GM18508 (cell line): ENCODE results near the gene CDK9.

Experiments used
- ATAC-seq: cut with Tn5 transposase; IDR thresholded peaks from one replicate; pipeline ENCODE4 v1.9.1; 2021; ENCODE audit warnings: moderate number of reproducible peaks; ENCODE audit not compliant: insufficient read depth, unreplicated experiment

CDK9 gene

GRCh38 chr9:127761061-127761460 lies 24.8 kb upstream of the CDK9 start:
- ATAC-seq = no peak

DNA sequence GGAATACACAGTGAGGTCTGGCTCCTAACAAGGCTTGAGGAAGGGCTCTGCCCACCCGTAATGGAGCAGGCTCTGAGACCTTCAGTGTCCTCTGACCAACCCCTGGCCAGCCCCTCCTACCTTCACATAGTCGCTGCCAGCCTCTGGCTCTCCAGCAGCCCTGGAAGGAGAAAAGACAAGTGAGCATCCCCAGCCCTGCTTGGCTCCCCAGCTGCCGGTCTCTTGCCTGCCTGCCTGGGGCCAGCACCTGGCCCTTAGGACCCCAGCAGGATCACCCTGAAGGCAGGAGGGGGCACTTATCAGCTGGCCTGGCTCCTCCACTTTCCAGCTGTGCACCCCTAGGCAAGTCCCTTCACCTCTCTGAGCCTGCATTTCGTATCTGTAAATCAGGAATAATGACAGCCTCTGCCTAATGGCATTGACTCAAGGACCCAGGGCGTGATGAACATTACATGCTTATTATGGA lies 24.3 kb upstream of the CDK9 start:
- no peak for ATAC-seq

GRCh38 chr9:127762111-127762676 lies 23.6 kb upstream of the CDK9 start:
- no peak for ATAC-seq

DNA sequence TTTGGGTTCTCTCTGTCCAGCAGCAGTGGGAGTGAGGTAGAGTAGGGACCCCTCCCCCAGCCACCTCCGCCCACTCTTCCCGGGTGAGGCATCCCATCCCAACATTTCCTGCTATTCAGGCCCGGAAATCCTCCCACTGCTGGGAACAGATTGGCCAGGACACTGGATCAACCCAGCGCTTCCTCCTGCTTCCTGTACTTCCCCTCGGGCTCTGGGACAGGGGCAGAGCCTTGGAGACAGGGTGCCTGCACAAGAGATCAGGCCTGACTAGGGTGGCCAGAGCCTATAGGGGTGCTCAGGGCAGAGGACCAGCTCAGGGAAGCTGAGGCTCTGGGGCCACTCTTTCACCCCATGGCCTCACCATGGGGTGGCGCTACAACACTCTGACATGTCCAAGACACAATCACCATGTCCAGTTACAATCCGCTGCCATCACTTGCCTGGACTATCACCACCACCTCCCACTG lies 21.9 kb upstream of the CDK9 start:
- no peak for ATAC-seq

DNA sequence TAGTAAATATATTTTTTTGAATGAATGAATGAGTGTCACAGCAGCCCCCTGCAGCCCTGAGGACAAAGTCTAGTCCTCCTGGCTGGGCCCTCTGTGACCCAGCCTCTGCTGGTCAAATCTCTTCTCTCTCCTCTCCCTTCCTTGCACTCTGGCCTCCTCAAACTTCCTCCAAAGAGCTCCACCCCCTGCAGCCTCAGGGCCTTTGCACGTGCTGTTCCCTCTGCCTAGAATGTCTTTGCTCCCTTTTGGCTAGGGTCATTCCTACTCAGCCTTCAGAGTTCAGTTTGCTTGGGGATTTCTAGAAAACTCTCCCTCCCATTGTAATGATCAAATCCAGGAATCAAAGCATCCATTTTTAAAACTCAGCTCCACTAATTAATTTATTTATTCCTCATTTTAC lies 20.4 kb upstream of the CDK9 start:
- ATAC-seq = no peak

- no peak for ATAC-seq
These were observed 18.4 kb upstream of the CDK9 start for GRCh38 chr9:127767410-127767809.

- no peak for ATAC-seq
These were observed 17.9 kb upstream of the CDK9 start for GRCh38 chr9:127767909-127768331.

DNA sequence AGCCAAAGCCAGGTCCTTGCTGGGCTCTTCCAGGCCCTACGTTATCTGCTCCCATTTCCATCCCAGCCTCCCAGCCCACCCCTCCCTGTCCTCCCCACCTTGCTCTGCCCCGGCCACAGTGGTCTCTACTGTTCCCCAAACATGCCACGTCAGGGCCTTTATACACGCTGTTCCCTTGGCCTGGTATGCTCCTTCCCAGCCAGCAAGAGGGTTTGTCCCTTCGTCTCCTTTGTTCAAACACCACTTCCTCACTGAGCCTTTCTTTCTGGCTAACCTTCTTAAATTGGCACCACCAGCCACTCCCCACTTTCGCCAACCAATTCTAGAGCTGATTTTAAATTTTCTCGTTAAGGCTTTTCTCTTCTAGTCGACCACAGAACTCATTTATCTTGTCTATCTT lies 17.1 kb upstream of the CDK9 start:
- no peak for ATAC-seq

DNA sequence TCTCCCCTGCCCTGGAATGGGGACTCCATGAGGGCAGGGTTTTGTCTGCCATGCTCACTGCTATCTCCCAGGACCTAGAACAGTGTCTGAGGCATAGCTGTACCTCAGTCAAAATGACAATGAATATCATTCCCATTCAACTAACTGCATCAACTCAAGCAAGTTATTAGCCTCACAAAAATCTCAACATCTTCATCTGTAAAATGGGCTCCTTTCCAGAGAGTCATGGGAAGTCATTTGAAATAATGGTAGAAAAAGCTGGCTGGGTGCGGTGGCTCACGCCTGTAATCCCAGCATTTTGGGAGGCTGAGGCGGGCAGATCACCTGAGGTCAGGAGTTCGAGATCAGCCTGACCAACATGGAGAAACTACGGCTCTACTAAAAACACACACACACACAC lies 16.7 kb upstream of the CDK9 start:
- ATAC-seq = no peak

DNA sequence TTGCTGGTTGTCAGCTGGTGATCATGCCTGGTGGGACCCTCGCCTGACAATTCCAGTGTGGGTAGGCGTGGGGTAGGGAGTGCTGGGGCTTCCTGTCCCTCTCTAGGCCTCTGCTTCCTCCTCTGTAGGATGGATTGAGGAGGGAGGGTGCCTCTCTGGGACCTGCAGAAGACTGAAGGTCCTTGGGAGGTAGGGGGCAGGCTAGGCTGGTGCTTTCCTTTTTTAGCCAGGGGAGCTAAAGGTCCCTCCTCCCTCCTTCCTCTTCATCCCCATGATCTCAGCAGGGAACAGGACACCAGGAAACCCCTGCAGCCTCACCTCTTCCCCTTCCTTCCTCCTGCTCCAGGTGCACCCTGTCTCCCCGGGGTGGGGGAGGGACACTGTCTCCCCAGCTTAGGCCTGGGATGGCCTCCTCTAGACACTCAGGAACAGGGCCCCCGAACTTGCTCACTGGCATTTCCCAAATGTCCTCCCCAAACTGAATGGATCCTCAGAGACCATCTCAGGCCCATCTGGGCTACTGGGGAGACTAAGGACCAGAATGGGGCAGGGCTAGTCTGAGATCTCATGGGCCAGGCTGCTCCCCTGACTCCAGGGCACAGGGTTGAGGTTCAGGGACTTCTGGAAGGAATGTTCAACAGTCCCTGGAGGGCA lies 15.8 kb upstream of the CDK9 start:
- no peak for ATAC-seq

GRCh38 chr9:127770583-127770904 lies 15.3 kb upstream of the CDK9 start:
- no peak for ATAC-seq

- ATAC-seq = no peak
These were observed 14.8 kb upstream of the CDK9 start for GRCh38 chr9:127770905-127771569.

DNA sequence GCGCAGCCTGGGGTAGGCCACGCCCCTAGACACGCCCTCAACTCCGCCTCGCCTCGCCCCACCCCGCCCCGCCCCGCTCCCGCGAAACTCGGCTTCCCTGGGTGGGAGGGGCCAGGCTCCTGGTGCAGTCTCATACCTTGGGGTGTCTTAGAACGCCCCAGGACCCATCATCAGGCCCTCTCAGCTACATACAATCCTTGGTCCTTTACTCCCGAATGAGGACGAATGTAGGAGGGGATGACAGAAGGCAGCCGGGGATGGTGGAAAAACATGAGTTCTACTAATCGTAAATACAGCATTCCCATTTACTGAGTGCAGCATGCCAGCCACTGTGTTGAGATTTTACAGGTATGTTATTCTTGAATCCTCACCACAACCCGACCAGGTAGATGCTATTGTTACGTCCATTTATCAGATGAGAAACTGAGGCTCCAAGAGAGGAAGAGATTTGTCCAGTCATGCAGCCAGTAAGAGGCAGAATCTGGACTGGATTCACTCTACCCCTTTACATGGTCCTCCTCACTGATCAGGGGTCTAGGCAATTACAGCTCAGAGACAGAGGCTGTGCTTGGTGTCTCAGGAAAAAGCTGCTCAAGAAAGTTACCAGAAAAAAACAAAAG lies 14.2 kb upstream of the CDK9 start:
- ATAC-seq = no peak

DNA sequence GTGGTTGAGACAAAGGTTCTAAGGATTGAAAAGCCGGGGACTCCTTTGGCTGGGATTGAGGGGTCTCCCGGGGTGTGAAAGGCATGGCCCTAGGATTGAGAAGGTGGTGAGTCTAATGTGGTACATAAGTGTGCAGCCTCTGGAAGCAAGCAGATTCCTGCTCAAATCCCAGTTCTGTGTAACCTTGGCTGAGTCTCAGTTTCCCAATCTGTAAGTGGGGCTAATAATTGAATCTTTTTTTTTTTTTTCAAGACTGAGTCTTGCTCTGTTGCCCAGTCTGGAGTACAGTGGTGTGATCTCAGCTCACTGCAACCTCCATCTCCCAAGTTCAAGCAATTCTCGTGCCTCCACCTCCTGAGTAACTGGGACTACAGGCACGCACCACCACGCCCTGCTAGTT lies 13.2 kb upstream of the CDK9 start:
- no peak for ATAC-seq

- no peak for ATAC-seq
These were observed 12.6 kb upstream of the CDK9 start for GRCh38 chr9:127773272-127773671.

DNA sequence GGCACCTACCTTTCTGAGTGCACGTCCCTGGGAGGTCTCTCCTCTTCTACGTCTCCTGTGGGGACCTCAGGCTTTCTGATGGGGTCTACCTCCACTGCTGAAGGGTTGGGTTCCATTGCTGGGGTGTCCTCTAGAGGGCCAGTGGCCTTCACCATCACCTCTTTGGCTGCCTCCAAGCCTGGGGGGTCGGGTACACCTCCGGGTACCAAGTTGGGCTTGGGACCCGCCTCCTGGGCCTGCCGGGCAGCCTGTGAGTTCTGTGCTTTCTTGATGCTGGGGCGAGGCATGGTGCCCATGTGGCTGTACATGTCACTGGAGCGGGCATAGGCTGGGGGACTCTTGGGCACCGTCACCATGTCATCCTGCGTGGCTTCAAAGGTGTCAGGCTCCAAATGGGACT lies 11.9 kb upstream of the CDK9 start:
- ATAC-seq = no peak

DNA sequence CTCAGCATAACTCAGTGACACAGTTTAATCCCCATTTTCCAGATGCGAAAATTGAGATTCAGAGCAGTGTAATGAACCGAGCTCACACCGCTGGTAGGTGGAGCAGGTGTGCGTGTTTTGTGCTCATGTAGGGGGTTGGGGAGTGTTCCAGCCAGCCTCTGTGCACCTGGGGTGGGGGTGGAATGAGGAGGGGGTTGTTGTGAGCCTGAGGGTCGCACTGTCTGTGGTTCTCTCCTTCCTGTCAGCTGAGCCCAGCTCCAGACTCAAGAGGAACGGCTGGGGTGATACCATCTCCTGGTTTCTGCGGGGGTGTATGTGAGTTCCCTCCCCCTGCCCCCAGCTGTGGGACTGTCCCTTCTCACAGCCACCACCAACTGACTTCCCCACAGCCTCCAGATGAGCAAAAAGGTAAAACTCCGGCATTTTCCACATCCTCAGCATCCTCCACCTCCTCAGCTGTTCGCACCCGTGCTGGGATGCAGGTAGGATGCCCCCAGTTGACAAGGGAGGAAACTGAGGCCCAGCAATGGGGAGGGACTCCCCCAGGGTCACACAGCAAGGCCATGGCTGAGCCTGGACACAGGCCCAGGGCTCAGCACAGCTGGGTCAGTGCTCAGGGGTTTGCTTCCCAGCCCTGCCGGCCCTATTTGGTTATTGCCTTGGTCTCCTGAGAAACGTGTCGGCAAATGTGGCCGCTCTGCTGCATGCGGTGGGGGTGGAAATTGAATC lies 9.5 kb upstream of the CDK9 start:
- ATAC-seq = no peak

DNA sequence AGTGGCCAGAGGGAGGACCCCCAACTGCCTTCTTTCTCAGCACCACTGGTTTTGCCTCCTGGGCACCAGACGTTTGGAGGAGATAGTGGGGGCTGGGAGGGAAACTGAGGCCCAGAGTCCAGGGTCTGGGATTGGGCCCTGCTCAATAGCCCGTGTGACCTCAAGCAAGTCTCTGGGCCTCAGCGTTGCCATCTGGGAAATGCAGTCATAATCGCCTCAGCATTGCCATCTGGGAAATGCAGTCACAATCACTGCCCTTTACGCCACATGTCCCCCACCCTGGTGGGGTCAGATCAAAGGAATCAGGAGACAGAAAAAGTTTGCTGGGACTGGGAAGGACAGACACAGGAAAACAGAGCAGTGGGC lies 8.9 kb upstream of the CDK9 start:
- ATAC-seq = no peak

DNA sequence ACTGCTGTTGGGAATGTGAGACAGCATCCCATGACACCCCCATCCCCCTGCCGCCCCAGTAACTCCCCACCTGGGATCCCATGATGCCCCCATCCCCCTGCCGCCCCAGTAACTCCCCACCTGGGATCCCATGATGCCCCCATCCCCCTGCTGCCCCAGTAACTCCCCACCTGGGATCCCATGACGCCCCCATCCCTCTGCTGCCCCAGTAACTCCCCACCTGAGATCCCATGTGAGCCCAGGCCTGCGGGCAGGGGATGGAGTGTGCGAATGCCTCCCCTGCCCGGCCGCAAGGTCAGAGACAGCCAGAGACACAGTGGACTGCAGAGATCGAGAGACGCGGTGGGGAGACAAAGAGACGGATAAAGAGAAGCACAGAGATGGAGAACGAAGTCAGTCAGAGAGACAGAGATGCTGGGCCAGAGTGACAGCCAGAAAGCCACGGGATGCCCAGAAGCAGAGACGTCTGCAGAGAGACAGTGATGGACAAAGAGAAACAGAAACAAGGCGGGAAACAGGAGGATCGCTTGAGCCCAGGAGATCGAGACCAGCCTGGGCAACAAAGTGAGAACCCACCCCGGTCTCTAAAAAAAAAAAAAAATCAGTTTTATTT lies 8.4 kb upstream of the CDK9 start:
- no peak for ATAC-seq
